ENCODE data around the gene DNAI4. TPM values are rescaled to one million over a fixed set of nuclear protein-coding genes. Genes with fewer than 3 reads are reported as not detected.

DNAI4 gene
- total and polyA plus RNA-seq, 2 of the 4 experiments (the other 2 are of a cell fraction) = 0.63 to 1.6 TPM

DNA sequence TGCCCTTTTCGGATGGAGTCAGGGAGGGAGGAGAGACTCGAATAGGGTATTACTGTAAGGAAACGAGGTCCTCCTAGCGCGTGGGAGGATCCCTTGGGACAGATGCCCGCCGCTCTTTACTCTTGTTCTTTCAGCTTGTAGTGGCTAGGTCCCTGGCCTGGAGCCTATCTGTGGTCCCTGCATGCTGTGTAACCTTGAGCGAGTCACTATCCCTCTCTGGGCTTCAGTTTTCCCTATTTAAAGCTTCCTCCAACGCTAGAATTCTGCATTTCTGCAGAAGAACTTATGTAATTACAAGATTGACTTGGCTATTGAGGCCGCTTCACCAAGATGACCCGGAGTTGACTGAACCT is 878 bp upstream of the DNAI4 start:
- H3K23ac ChIP-seq (ENCODE audit: low read depth, low read length) = peak overlapping the region; percentile 99
- peak overlapping the region; percentile 44 for H2AK5ac ChIP-seq (ENCODE audit: low read depth, low read length)
- no peaks in the 10 kb centered on the region for H3K36me3 ChIP-seq (ENCODE audit: control insufficient read depth, insufficient read depth, low read length)
- H3K9me3 ChIP-seq (ENCODE audit: control insufficient read depth, insufficient read depth, low read length) = no peaks in the 10 kb centered on the region
- ChIA-PET POLR2A (ENCODE audit: unreplicated experiment) (no interaction called here), CTCF (interaction anchor here (0.8 to 2.2 kb wide), 5 partner anchors 12 to 224 kb away, joined by 3 to 8 read pairs (median 3); no protein-coding TSS in a partner anchor)
- dilution Hi-C loops (cut with HindIII; ENCODE audit: low sequenced_read_pairs, unreplicated experiment) = no loop called here
- peak overlapping the region; percentile 45 for H4K91ac ChIP-seq (ENCODE audit: insufficient read depth, low read depth, low read length)
- no peak overlapping the region for H2BK20ac ChIP-seq (ENCODE audit: low read depth, low read length)
- ATAC-seq (ENCODE audit: low read depth) = peak; percentile 0
- peak overlapping the region; percentile 26; the same call in 1 of the 2 replicates for H2BK120ac ChIP-seq (ENCODE audit: low read depth, low read length)
- H2AK9ac ChIP-seq (replicated peaks; ENCODE audit: low read depth, low read length, poor library complexity) = peak overlapping the region; percentile 72
- WGBS, 2 experiments (ENCODE audit: extremely low coverage in 2 of 2, insufficient read length in 1 of 2) = no CpG with 5 or more reads among the region's 11 CpGs
- H3K9me1 ChIP-seq (ENCODE audit: insufficient read depth, low read length) = no peaks in the 10 kb centered on the region
- no TSS peak for BruUV-seq (replicated peaks)
- H3K56ac ChIP-seq (ENCODE audit: extremely low read depth, insufficient read depth, low read length) = peak overlapping the region; percentile 54
- H3K4ac ChIP-seq (ENCODE audit: low read depth, low read length) = peak overlapping the region; percentile 78
- no peak for DNase-seq
- no peaks in the 10 kb centered on the region for H3K4me1 ChIP-seq (ENCODE audit: control insufficient read depth, insufficient read depth, low read length)
- peak overlapping the region; percentile 96 for H3K4me2 ChIP-seq (ENCODE audit: low read depth, low read length)
- H3K4me3 ChIP-seq (ENCODE audit: insufficient read depth, low read depth, low read length) = peak overlapping the region; percentile 64
- H3K79me1 ChIP-seq (ENCODE audit: low read depth in 1 of 2, low read length in 2 of 2) = peaks cover 13 to 31% of the 10 kb centered on the region in 2 experiments
- intact Hi-C loops (cut with micrococcal nuclease) = no loop called here
- peak overlapping the region; percentile 63 for H2BK5ac ChIP-seq (ENCODE audit: low read depth, low read length, poor library complexity, severe bottlenecking)
- peak overlapping the region; percentile 96 for H3K14ac ChIP-seq (replicated peaks; ENCODE audit: low read depth, low read length)
- peak overlapping the region; percentile 19; the same call in 1 of the 2 replicates for H4K5ac ChIP-seq (ENCODE audit: low read depth, low read length)
- no peak for TF ChIP-seq RCOR1 (IDR thresholded peaks at IDR 0.05; ENCODE audit: insufficient replicate concordance, low read length)
- no peak for TF ChIP-seq MAZ (IDR thresholded peaks at IDR 0.05; ENCODE audit: borderline replicate concordance, low read depth, low read length)
- no peak for TF ChIP-seq RFX5 (IDR thresholded peaks at IDR 0.05; ENCODE audit: low read depth, low read length)
- no peak for TF ChIP-seq MAFK (IDR thresholded peaks at IDR 0.05; ENCODE audit: low read depth, low read length)
- TF ChIP-seq BHLHE40 (IDR thresholded peaks at IDR 0.05; ENCODE audit: low read depth, low read length) = no peak
- TF ChIP-seq CEBPB (IDR thresholded peaks at IDR 0.05; ENCODE audit: low read depth, low read length) = no peak
- TF ChIP-seq MXI1 (IDR thresholded peaks at IDR 0.05; ENCODE audit: borderline replicate concordance, low read depth, low read length) = no peak
- TF ChIP-seq RAD21 (IDR thresholded peaks at IDR 0.05; ENCODE audit: low read length) = no peak
- TF ChIP-seq NFE2L2 (IDR thresholded peaks at IDR 0.05; ENCODE audit: low read depth, low read length) = no peak
- no peak for TF ChIP-seq ELK1 (IDR thresholded peaks at IDR 0.05; ENCODE audit: borderline replicate concordance, low read depth, low read length)
- H4K8ac ChIP-seq (ENCODE audit: low read depth in 2 of 2, low read length in 2 of 2) = peak overlapping the region; percentile 11 to 56; a peak in 2 of 4 replicates
- H3K27ac ChIP-seq (ENCODE audit: insufficient read depth, low read length) = peak overlapping the region; percentile 71
- in situ Hi-C loops (cut with MboI; ENCODE audit: low sequenced_read_pairs) = loop anchor here (25.0 kb wide), 2 partner anchors 388 to 1113 kb away; partner anchors contain the start of gene SGIP1
- peaks cover 5% of the 10 kb centered on the region for H4K20me1 ChIP-seq (ENCODE audit: insufficient read depth, low read length)
- peak overlapping the region; percentile 5; the same call in 1 of the 2 replicates for H3K18ac ChIP-seq (ENCODE audit: low read depth, low read length)
- H2BK15ac ChIP-seq (ENCODE audit: low read depth, low read length) = no peak overlapping the region; the same call in 2 of the 3 replicates
- H3K27me3 ChIP-seq (ENCODE audit: control insufficient read depth, insufficient read depth, low read length) = no peaks in the 10 kb centered on the region
- H3K9ac ChIP-seq (ENCODE audit: low read depth, low read length) = peak overlapping the region; percentile 82
- peak overlapping the region; percentile 94 for H2AFZ ChIP-seq (replicated peaks; ENCODE audit: low read length, poor library complexity)

All from IMR-90 (cell line).